ENCODE measurements around the gene VWA8.

VWA8 gene

DNA sequence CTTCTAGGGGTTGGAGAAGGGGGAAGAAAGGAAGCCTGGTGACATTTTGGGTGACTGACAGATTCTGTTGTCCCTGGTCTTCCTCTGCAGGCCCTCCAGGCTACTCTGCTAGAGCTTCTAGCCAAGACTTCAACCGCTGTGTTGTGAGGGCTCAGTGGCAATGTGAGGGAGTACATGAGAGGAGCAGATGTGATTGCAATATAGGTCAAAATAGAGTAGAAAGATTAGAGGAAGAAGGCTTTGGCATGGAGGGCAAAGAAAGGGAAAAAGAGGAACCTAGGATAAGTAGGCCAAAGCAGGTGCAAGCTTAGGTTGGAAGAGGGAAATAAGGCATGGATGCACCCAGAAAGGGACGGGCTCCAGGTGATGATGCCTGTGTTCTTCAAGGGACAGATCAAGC lies 286.7 kb downstream of the VWA8 start:
- no peak for TF ChIP-seq CTCF (IDR thresholded peaks at IDR 0.05; ENCODE audit: extremely low read depth, insufficient read depth, missing control alignments)
- in situ Hi-C loops (cut with MboI; ENCODE audit: low pct_unique_long_range_greater_than_20kb, low sequenced_read_pairs, unreplicated experiment) = no loop called here
- no peak for DNase-seq (ENCODE audit: low spot score)

DNA sequence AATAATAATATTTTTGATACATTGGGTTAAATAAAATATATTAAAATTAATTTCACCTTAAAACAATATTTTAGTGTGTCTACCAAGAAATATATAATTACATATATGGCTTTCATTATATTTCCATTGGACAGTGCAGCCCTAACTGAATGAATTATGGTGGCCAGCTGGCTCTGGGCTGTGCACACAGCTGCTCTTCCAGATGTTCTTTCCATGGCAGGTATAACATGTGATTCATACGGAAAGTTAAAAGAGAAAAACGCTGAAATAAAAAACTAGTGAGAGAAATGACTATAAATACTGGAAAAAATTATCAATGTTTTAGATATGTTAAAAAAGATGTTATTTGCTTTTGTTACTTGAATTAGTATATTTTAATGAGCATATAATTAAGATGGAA lies 287.3 kb downstream of the VWA8 start:
- no peak for DNase-seq (ENCODE audit: low spot score)
- no peak for TF ChIP-seq CTCF (IDR thresholded peaks at IDR 0.05; ENCODE audit: extremely low read depth, insufficient read depth, missing control alignments)
- in situ Hi-C loops (cut with MboI; ENCODE audit: low pct_unique_long_range_greater_than_20kb, low sequenced_read_pairs, unreplicated experiment) = no loop called here

- no peak for TF ChIP-seq CTCF (IDR thresholded peaks at IDR 0.05; ENCODE audit: extremely low read depth, insufficient read depth, missing control alignments)
- in situ Hi-C loops (cut with MboI; ENCODE audit: low pct_unique_long_range_greater_than_20kb, low sequenced_read_pairs, unreplicated experiment) = no loop called here
- DNase-seq (ENCODE audit: low spot score) = no peak
Observed at GRCh38 chr13:41670873-41671443, 290.0 kb downstream of the VWA8 start.

- peak; percentile 79 for TF ChIP-seq CTCF (IDR thresholded peaks at IDR 0.05; ENCODE audit: extremely low read depth, insufficient read depth, missing control alignments)
- in situ Hi-C loops (cut with MboI; ENCODE audit: low pct_unique_long_range_greater_than_20kb, low sequenced_read_pairs, unreplicated experiment) = loop anchor here (5.0 kb wide), 1 partner anchor 444 kb away; no protein-coding TSS in a partner anchor
- peak; percentile 44 for DNase-seq (ENCODE audit: low spot score)
Observed at GRCh38 chr13:41668130-41668757, 292.7 kb downstream of the VWA8 start.

DNA sequence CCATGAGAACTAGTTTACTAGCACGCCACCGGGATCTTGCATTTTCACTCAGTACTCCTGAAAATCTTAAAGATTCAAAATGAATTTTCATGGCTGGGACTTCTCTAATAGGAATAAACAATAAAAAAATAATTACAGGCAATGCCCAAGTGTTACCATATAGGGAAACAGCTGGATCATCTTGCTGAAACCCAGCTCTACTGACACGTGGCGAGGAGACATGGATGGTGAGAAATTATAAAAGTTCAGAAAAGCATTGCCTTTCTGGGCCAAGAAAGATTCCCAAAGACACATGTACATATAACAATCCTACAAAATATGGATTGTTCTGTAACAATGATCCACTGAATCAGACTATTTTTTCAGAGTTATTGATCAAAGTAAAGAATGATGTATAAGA lies 294.3 kb downstream of the VWA8 start:
- no peak for TF ChIP-seq CTCF (IDR thresholded peaks at IDR 0.05; ENCODE audit: extremely low read depth, insufficient read depth, missing control alignments)
- no peak for DNase-seq (ENCODE audit: low spot score)
- in situ Hi-C loops (cut with MboI; ENCODE audit: low pct_unique_long_range_greater_than_20kb, low sequenced_read_pairs, unreplicated experiment) = loop anchor here (5.0 kb wide), 1 partner anchor 446 kb away; no protein-coding TSS in a partner anchor

GRCh38 chr13:41660411-41660810 lies 300.5 kb downstream of the VWA8 start:
- no peak for TF ChIP-seq CTCF (IDR thresholded peaks at IDR 0.05; ENCODE audit: extremely low read depth, insufficient read depth, missing control alignments)
- in situ Hi-C loops (cut with MboI; ENCODE audit: low pct_unique_long_range_greater_than_20kb, low sequenced_read_pairs, unreplicated experiment) = no loop called here
- no peak for DNase-seq (ENCODE audit: low spot score)
